Upper lobe of left lung (tissue), 6 donors: Measurements from ENCODE around the gene CCL19. TPM values are rescaled to one million over a fixed set of nuclear protein-coding genes. Genes with fewer than 3 reads are reported as not detected.

Experiments
- ATAC-seq, 2 donors: fragments of 200-7000 bp; cut with Tn5 transposase; one replicate each; pipeline ENCODE4 v1.9.1; 2022; ENCODE audit warnings: mild to moderate bottlenecking in 2 of 2, moderate library complexity in 2 of 2; ENCODE audit not compliant: low FRiP score in 2 of 2
- DNase-seq, 2 donors: peaks; one replicate each; pipeline ENCODE4 v3.0.0-alpha.2; 2019 to 2020
- H3K27ac ChIP-seq, 4 donors: fragments of 200-600 bp; sonication (generic); one replicate each; pipeline ENCODE4 v1.5.1; 2016 to 2019
- H3K27me3 ChIP-seq, 4 donors: fragments of 200-600 bp; sonication (generic); one replicate each; pipeline ENCODE4 v1.5.1; 2017 to 2019
- H3K36me3 ChIP-seq, 4 donors: fragments of 200-600 bp; sonication (generic); one replicate each; pipeline ENCODE4 v1.5.1; 2016 to 2019
- H3K4me1 ChIP-seq, 4 donors: fragments of 200-600 bp; sonication (generic); one replicate each; pipeline ENCODE4 v1.5.1; 2018 to 2019
- H3K4me3 ChIP-seq, 4 donors: fragments of 200-600 bp; sonication (generic); one replicate each; pipeline ENCODE4 v1.5.1; 2017 to 2019; ENCODE audit warnings: mild to moderate bottlenecking in 2 of 4, moderate library complexity in 1 of 4
- H3K9me3 ChIP-seq, 4 donors: fragments of 200-600 bp; sonication (generic); one replicate each; pipeline ENCODE4 v1.5.1; 2018 to 2019
- EP300 ChIP-seq, 4 donors: sonication (generic); formaldehyde crosslinking; IDR thresholded peaks; one replicate each; pipeline ENCODE4 v1.5.1; 2017; ENCODE audit warnings: antibody characterized with exemption in 4 of 4, control low read depth in 2 of 4
- POLR2A ChIP-seq, 4 donors: fragments of 450-650 bp; IDR thresholded peaks; one replicate each; pipeline ENCODE4 v1.5.1; 2016 to 2017; ENCODE audit warnings: antibody characterized with exemption in 4 of 4, mild to moderate bottlenecking in 2 of 4
- POLR2AphosphoS5 ChIP-seq, 2 donors: sonication (generic); formaldehyde crosslinking; IDR thresholded peaks; one replicate each; pipeline ENCODE4 v1.5.1; 2017; ENCODE audit warnings: antibody characterized with exemption in 2 of 2
- WGBS, 2 donors: methylation state at CpG; one replicate each; pipeline ENCODE4 v1.1.5; 2017 to 2018; 5-methylcytosine and 5-hydroxymethylcytosine counted together
- total RNA-seq, 6 donors: library from RNA; depleted of rRNA in 4 of 6; stranded (reverse); fragments of >200 nt in 4 of 6; gene quantifications; one replicate each; pipeline versions ENCODE4 v1.1.0 to v1.2.1, GENCODE V29; 2016 to 2021
- TF ChIP-seq, protein P1 (sequence below), 6 experiments: fragments of 450-650 bp in 4 of 6; fragments of 200-600 bp in 2 of 6; sonication (generic) in 2 of 6; IDR thresholded peaks; one replicate each; pipeline ENCODE4 v1.5.1; 2016 to 2019; ENCODE audit warnings: antibody characterized with exemption in 6 of 6
- donor health status: DM: no; HTN: no; CAD: no; lungs with moderate emphysema.
- donor health status: DM: no; HTN: yes; CAD: no; lungs with severe emphysema.

CCL19 gene
- total RNA-seq, 6 donors from 2014 or later = 2.0 to 5.2 (median 5.2) TPM; not detected in 3

DNA sequence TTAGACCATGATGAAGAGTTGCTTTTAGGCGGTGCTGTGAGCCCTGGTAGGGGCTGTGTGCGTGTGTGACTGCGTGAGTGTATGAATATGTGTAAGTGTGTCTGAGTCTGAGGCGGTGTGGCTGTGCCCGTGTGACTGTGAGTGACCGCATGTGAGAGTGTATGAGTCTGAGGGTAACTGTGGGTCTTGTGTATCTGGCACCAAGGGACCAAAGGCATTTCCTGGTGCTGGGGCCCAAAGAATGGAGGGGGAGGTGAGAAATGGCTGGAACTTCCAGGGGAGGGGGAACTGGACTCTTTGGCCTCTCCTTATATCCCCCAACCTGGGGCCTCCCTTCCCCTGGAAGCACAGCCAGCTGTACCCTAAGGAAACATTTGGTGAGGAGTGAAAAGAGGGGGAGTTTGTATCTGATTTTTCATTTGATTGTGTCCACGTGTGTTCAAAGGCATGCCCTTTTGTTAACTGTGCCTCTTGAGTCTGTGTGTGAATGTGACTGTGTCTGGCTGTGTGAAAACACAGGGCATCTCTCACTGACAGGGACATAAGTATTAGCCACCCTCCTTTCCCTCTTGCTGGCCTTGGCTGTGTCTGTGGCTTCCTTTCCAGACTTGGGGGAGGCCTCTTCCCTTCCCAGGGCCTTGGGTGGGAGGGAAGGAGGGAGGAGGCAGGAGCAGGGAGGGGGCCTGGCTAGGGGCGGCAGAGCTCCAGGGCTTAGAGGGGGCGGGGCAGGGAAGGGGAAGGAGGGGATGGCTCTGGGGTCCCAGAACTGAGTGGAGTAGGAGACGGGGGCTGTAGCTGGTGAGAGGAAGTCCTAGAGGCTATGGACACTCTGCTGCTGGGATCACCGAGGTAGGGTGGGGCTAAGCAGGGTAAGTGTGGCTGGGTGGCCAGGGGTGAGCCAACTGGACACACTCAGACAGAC lies 37.7 kb downstream of the CCL19 start:
- Histone ChIP-seq H3K36me3 (peaks cover 8 to 20% (median 14%) of the 10 kb centered on the region in 4 donors), H3K27me3 (no peaks in the 10 kb centered on the region), H3K4me3 (no peak overlapping the region), H3K9me3 (no peaks in the 10 kb centered on the region), H3K27ac (peak overlapping the region; percentile 63 to 86 (median 72)), H3K4me1 (peaks cover 41 to 49% (median 43%) of the 10 kb centered on the region in 4 donors)
- WGBS, 2 donors = 48 to 49% methylated on average over 11 of the region's 11 CpGs
- DNase-seq = no peak
- ATAC-seq = no peak
- TF ChIP-seq, protein P1, sequence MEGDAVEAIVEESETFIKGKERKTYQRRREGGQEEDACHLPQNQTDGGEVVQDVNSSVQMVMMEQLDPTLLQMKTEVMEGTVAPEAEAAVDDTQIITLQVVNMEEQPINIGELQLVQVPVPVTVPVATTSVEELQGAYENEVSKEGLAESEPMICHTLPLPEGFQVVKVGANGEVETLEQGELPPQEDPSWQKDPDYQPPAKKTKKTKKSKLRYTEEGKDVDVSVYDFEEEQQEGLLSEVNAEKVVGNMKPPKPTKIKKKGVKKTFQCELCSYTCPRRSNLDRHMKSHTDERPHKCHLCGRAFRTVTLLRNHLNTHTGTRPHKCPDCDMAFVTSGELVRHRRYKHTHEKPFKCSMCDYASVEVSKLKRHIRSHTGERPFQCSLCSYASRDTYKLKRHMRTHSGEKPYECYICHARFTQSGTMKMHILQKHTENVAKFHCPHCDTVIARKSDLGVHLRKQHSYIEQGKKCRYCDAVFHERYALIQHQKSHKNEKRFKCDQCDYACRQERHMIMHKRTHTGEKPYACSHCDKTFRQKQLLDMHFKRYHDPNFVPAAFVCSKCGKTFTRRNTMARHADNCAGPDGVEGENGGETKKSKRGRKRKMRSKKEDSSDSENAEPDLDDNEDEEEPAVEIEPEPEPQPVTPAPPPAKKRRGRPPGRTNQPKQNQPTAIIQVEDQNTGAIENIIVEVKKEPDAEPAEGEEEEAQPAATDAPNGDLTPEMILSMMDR (IDR thresholded peaks at IDR 0.05) = no peak
- TF ChIP-seq POLR2AphosphoS5 (IDR thresholded peaks at IDR 0.05) (no peak), POLR2A (IDR thresholded peaks at IDR 0.05) (no peak), EP300 (IDR thresholded peaks at IDR 0.05) (no peak)

DNA sequence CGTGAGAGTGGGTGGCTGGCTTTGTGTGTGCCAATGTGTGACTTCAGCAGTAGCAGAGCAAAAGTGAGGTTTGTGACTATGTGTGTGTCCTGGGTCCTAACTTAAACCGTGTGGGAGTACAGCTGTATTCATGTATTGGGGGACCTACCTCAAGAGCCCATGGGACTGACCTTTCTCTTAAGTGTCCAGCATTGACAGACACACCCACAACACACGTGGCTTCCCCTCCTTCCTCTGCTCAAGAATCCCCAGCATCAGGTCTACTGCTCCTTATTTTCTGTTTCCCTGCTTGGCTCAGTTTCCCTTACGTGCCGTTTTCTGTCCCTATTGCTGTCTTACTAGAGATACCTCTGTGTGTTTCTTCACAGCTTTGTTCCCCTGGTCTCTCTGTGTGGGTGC lies 38.5 kb downstream of the CCL19 start:
- 25% methylated on average over 4 to 5 of the region's 5 CpGs for WGBS, 2 donors
- DNase-seq (no peak), ATAC-seq (no peak)
- peaks cover 8 to 24% (median 15%) of the 10 kb centered on the region in 4 donors for H3K36me3 ChIP-seq
- TF ChIP-seq, protein P1 (IDR thresholded peaks at IDR 0.05) = no peak
- no peak for TF ChIP-seq EP300 (IDR thresholded peaks at IDR 0.05)
- no peak for TF ChIP-seq POLR2AphosphoS5 (IDR thresholded peaks at IDR 0.05)
- TF ChIP-seq POLR2A (IDR thresholded peaks at IDR 0.05) = no peak
- H3K27ac ChIP-seq = peak overlapping the region; percentile 63 to 86 (median 72)
- H3K27me3 ChIP-seq = no peaks in the 10 kb centered on the region
- peaks cover 47 to 57% (median 50%) of the 10 kb centered on the region in 4 donors for H3K4me1 ChIP-seq
- H3K4me3 ChIP-seq = peak overlapping the region in 3 of 4 donors; percentile 31 to 48 (median 42)
- no peaks in the 10 kb centered on the region for H3K9me3 ChIP-seq

DNA sequence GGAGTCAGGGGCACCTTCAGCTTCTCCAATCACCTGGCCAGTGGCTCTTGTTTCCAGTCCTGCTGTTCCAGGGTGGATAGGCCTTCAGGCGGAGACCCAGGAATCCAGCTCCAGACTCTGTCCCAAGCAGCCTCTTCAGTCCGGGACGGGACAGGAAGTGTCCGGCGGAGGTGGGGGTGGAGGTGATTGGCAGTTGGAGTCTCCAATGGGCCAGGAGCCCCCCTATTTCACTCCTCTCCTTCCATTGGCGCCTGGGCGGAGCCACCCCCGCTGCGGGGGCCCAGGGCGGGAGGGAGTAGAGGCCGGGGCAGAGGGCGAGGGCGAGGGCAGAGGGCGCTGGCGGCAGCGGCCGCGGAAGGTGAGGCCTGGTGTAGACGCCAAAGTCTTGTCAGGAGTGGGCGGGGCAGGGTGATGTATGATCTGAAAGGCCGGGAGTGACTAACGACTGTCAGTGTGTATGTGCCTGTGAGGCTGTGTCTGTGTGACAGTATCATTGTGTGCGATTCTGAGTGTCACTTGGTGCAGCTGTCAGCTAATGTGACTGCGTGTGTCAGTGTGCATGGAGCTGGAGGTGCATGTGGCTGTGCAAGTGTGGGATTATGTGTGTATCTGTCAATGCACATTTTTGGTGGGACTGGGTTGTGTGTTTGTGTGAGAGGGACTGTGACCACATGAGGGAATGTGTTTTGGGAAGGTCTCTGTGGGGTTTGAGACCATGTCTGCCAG lies 39.0 kb downstream of the CCL19 start, which contains the start of gene IL11RA:
Gene IL11RA, plus strand, starts transcription at position 310 of the 726 bp plus-strand sequence. CDS start 3,033 bp downstream, outside the sequence.
- Histone ChIP-seq H3K36me3 (peaks cover 8 to 24% (median 15%) of the 10 kb centered on the region in 4 donors), H3K27ac (peak within 1 kb of the TSS; percentile 63 to 86 (median 72)), H3K4me1 (peaks cover 53 to 63% (median 56%) of the 10 kb centered on the region in 4 donors), H3K27me3 (no peaks in the 10 kb centered on the region), H3K4me3 (peak within 1 kb of the TSS in 3 of 4 donors; percentile 31 to 48 (median 42)), H3K9me3 (no peaks in the 10 kb centered on the region)
- ATAC-seq = peak; percentile 88 to 93
- DNase-seq = peak; percentile 92 to 94
- TF ChIP-seq POLR2A (IDR thresholded peaks at IDR 0.05) (peak in 1 of 4 donors; percentile 62), POLR2AphosphoS5 (IDR thresholded peaks at IDR 0.05) (peak; percentile 41 to 67), EP300 (IDR thresholded peaks at IDR 0.05) (no peak)
- TF ChIP-seq, protein P1 (IDR thresholded peaks at IDR 0.05) = no peak
- 8 to 23% methylated on average over 15 to 23 of the region's 24 CpGs for WGBS, 2 donors

DNA sequence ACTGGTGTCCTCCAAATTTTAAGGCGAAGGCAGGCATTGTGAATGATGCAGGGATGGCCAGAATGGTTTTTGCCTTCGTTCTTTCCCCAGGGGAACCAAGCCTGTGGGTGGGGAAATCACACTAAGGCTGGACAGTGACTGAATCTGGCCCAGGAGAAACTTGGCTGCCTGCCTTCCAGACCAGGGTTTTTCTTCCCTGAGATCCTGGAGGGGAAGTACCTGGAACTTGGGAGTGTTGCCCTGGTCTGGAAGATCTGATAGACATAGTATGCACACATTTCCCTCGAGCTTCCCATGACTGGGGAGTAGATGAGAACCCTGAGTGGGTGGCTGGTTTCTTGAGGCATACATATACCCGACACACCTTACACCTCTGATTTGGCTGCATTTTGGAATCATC lies 39.8 kb downstream of the CCL19 start:
- no peak for DNase-seq

More for the DNA sequence above, 39.8 kb downstream of the CCL19 start:
- peaks cover 8 to 24% (median 15%) of the 10 kb centered on the region in 4 donors for H3K36me3 ChIP-seq
- H3K27me3 ChIP-seq = no peaks in the 10 kb centered on the region
- peak overlapping the region in 3 of 4 donors; percentile 31 to 48 (median 42) for H3K4me3 ChIP-seq
- no peaks in the 10 kb centered on the region for H3K9me3 ChIP-seq
- peak overlapping the region; percentile 63 to 86 (median 72) for H3K27ac ChIP-seq
- TF ChIP-seq EP300 (IDR thresholded peaks at IDR 0.05) (no peak), POLR2A (IDR thresholded peaks at IDR 0.05) (no peak), POLR2AphosphoS5 (IDR thresholded peaks at IDR 0.05) (no peak)
- TF ChIP-seq, protein P1 (IDR thresholded peaks at IDR 0.05) = no peak
- peaks cover 54 to 65% (median 56%) of the 10 kb centered on the region in 4 donors for H3K4me1 ChIP-seq
- no peak for ATAC-seq
- 43 to 69% methylated on average over 4 of the region's 4 CpGs for WGBS, 2 donors
